HEK293 (cell line): Measurements from ENCODE around the gene RSPH3.

ENCODE experiments used
- SETDB1 ChIP-seq: IDR thresholded peaks from one replicate; pipeline ENCODE4 v1.6.1; 2017; ENCODE audit warnings: mild to moderate bottlenecking, low read length, moderate library complexity, mixed read lengths; ENCODE audit not compliant: insufficient read length
- WT1 ChIP-seq: fragments of 450-650 bp; formaldehyde crosslinking; IDR thresholded peaks from 2 replicates; pipeline ENCODE4 v1.5.1; 2016; ENCODE audit warnings: missing biosample characterization, missing genetic modification characterization
- YY1 ChIP-seq: fragments of 450-650 bp; formaldehyde crosslinking; IDR thresholded peaks from 2 replicates; pipeline ENCODE4 v1.5.1; 2018; ENCODE audit warnings: missing biosample characterization, missing genetic modification characterization
- ZBTB8A ChIP-seq: fragments of 450-650 bp; formaldehyde crosslinking; IDR thresholded peaks from 2 replicates; pipeline ENCODE4 v1.5.1; 2016; ENCODE audit warnings: missing biosample characterization, missing genetic modification characterization
- ZNF16 ChIP-seq: fragments of 450-650 bp; formaldehyde crosslinking; IDR thresholded peaks from 2 replicates; pipeline ENCODE4 v1.5.1; 2016; ENCODE audit warnings: low read depth, missing biosample characterization, missing genetic modification characterization
- ZNF214 ChIP-seq: fragments of 450-650 bp; formaldehyde crosslinking; IDR thresholded peaks from 2 replicates; pipeline ENCODE4 v1.5.1; 2017; ENCODE audit warnings: missing biosample characterization, mild to moderate bottlenecking, missing genetic modification characterization, borderline replicate concordance
- ZNF223 ChIP-seq: fragments of 450-650 bp; formaldehyde crosslinking; IDR thresholded peaks from 2 replicates; pipeline ENCODE4 v1.5.1; 2016; ENCODE audit warnings: missing biosample characterization, missing genetic modification characterization
- ZNF26 ChIP-seq: fragments of 450-650 bp; formaldehyde crosslinking; IDR thresholded peaks from 2 replicates; pipeline ENCODE4 v1.5.1; 2016; ENCODE audit warnings: missing biosample characterization, missing genetic modification characterization
- ZNF266 ChIP-seq: fragments of 450-650 bp; formaldehyde crosslinking; IDR thresholded peaks from 2 replicates; pipeline ENCODE4 v1.5.1; 2016; ENCODE audit warnings: missing biosample characterization, missing genetic modification characterization, low read depth
- ZNF274 ChIP-seq, 2 experiments: fragments of 200-500 bp in 1 of 2; fragments of 450-650 bp in 1 of 2; sonication (Bioruptor generic) in 1 of 2; formaldehyde crosslinking in 1 of 2; IDR thresholded peaks; 2 replicates each; pipeline versions ENCODE4 v1.5.1 to v1.6.1; 2014 to 2016; ENCODE audit warnings: borderline replicate concordance in 1 of 2, inconsistent platforms in 1 of 2, low read length in 1 of 2, missing biosample characterization in 1 of 2, missing genetic modification characterization in 1 of 2
- ZNF302 ChIP-seq: fragments of 450-650 bp; formaldehyde crosslinking; IDR thresholded peaks from 2 replicates; pipeline ENCODE4 v1.5.1; 2016; ENCODE audit warnings: missing biosample characterization, missing genetic modification characterization, low read depth
- ZNF311 ChIP-seq: fragments of 450-650 bp; formaldehyde crosslinking; IDR thresholded peaks from 2 replicates; pipeline ENCODE4 v1.5.1; 2017; ENCODE audit warnings: missing biosample characterization, missing genetic modification characterization, borderline replicate concordance
- ZNF362 ChIP-seq: fragments of 450-650 bp; formaldehyde crosslinking; IDR thresholded peaks from 2 replicates; pipeline ENCODE4 v1.5.1; 2016; ENCODE audit warnings: missing biosample characterization, missing genetic modification characterization
- ZNF398 ChIP-seq: fragments of 450-650 bp; formaldehyde crosslinking; IDR thresholded peaks from 2 replicates; pipeline ENCODE4 v1.5.1; 2017; ENCODE audit warnings: missing biosample characterization, missing genetic modification characterization
- ZNF449 ChIP-seq: fragments of 450-650 bp; formaldehyde crosslinking; IDR thresholded peaks from 2 replicates; pipeline ENCODE4 v1.5.1; 2017; ENCODE audit warnings: missing biosample characterization, mild to moderate bottlenecking, missing genetic modification characterization, moderate library complexity
- ZNF48 ChIP-seq: fragments of 450-650 bp; formaldehyde crosslinking; IDR thresholded peaks from 2 replicates; pipeline ENCODE4 v1.5.1; 2016; ENCODE audit warnings: missing biosample characterization, missing genetic modification characterization
- ZNF501 ChIP-seq: fragments of 450-650 bp; formaldehyde crosslinking; IDR thresholded peaks from 2 replicates; pipeline ENCODE4 v1.5.1; 2016; ENCODE audit warnings: missing biosample characterization, missing genetic modification characterization
- ZNF518A ChIP-seq: fragments of 450-650 bp; formaldehyde crosslinking; conservative IDR thresholded peaks from 2 replicates; pipeline ENCODE4 v1.5.1; 2016; ENCODE audit warnings: low read depth, missing biosample characterization, missing genetic modification characterization
- ZNF530 ChIP-seq: fragments of 450-650 bp; formaldehyde crosslinking; IDR thresholded peaks from 2 replicates; pipeline ENCODE4 v1.5.1; 2016; ENCODE audit warnings: low read depth, missing biosample characterization, missing genetic modification characterization
- ZNF596 ChIP-seq: fragments of 450-650 bp; IDR thresholded peaks from 2 replicates; pipeline ENCODE4 v1.5.0; 2018; ENCODE audit warnings: missing biosample characterization, mild to moderate bottlenecking, missing genetic modification characterization, moderate library complexity
- ZNF623 ChIP-seq: fragments of 450-650 bp; formaldehyde crosslinking; IDR thresholded peaks from 2 replicates; pipeline ENCODE4 v1.5.1; 2016; ENCODE audit warnings: missing biosample characterization, missing genetic modification characterization
- ZNF664 ChIP-seq: fragments of 450-650 bp; formaldehyde crosslinking; IDR thresholded peaks from 2 replicates; pipeline ENCODE4 v1.5.1; 2016; ENCODE audit warnings: missing biosample characterization, missing genetic modification characterization
- ZNF677 ChIP-seq: fragments of 450-650 bp; IDR thresholded peaks from 2 replicates; pipeline ENCODE4 v1.5.0; 2018; ENCODE audit warnings: missing biosample characterization, mild to moderate bottlenecking, missing genetic modification characterization, moderate library complexity
- ZNF692 ChIP-seq: fragments of 450-650 bp; formaldehyde crosslinking; IDR thresholded peaks from 2 replicates; pipeline ENCODE4 v1.5.1; 2016; ENCODE audit warnings: missing biosample characterization, missing genetic modification characterization
- ZNF701 ChIP-seq: fragments of 450-650 bp; formaldehyde crosslinking; IDR thresholded peaks from 2 replicates; pipeline ENCODE4 v1.5.1; 2016; ENCODE audit warnings: missing biosample characterization, missing genetic modification characterization
- ZSCAN16 ChIP-seq: fragments of 450-650 bp; formaldehyde crosslinking; IDR thresholded peaks from 2 replicates; pipeline ENCODE4 v1.5.1; 2016; ENCODE audit warnings: missing biosample characterization, missing genetic modification characterization

The RSPH3 gene

GRCh38 chr6:158999666-159000403 lies at the start of gene RSPH3 (continued):
- TF ChIP-seq ZNF398 (tag by site-specific recombination) (peak; percentile 82), ZNF701 (tag by site-specific recombination) (no peak), ZNF664 (tag by site-specific recombination) (no peak), ZSCAN16 (tag by site-specific recombination) (peak; percentile 73; the same call in 1 of the 2 replicates), ZNF311 (no peak), SETDB1 (peak; percentile 39), ZNF677 (tag by site-specific recombination) (no peak), ZNF623 (tag by site-specific recombination) (no peak), ZBTB8A (peak; percentile 88), ZNF266 (tag by site-specific recombination) (no peak), ZNF501 (tag by site-specific recombination) (peak; percentile 98), ZNF596 (no peak), ZNF16 (tag by site-specific recombination) (no peak), ZNF302 (tag by site-specific recombination) (no peak), ZNF214 (tag by site-specific recombination) (no peak), ZNF518A (tag by site-specific recombination) (peak; percentile 71), ZNF692 (tag by site-specific recombination) (peak; percentile 87), ZNF362 (tag by site-specific recombination) (no peak), ZNF26 (tag by site-specific recombination) (no peak), ZNF449 (tag by site-specific recombination) (no peak), ZNF48 (tag by site-specific recombination) (no peak), ZNF530 (tag by site-specific recombination) (no peak), ZNF274 (IDR thresholded peaks at IDR 0.05; ENCODE audit: low read length) (no peak), ZNF274 (tag by site-specific recombination; IDR thresholded peaks at IDR 0.05; ENCODE audit: borderline replicate concordance) (no peak), WT1 (peak; percentile 68), ZNF223 (no peak), YY1 (tag by site-specific recombination) (peak; percentile 83)
